ENCODE measurements around the gene ALDH5A1.

GRCh38 chr6:24517659-24518543 is 23.1 kb downstream of the ALDH5A1 start:
- TF ChIP-seq CTCF (IDR thresholded peaks at IDR 0.05): no peak
- no peak for TF ChIP-seq POLR2A (IDR thresholded peaks at IDR 0.05)

All from uterus (tissue), 2 donors.